Measurements from ENCODE around the gene PCDHAC2. TPM values are rescaled to one million over a fixed set of nuclear protein-coding genes. Genes with fewer than 3 reads are reported as not detected.
A peak's percentile ranks its signal among the peaks of the same experiment; 100 is the strongest.

PCDHAC2 gene
- total RNA-seq, 1 experiment from 2014 or later: 1.8 TPM

DNA sequence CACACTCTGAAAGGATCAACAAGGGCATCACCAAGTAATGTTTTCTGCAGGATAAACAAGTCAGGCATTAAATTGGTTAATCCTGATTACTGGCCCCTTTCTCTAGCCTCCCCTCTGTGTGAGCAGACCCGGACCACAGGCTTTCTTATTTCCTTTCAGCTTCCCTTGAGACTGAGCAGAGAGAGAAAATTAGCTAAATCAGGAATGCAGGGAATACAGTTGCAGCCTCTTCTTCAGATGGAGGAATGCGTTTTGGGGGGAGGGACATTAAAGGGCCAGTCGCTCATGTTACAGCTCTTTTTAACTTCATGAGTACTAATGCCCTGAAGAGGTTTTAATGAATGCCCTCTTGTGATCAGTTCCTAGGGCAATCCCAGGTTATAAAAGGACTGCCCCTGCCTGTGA, 19.8 kb downstream of the PCDHAC2 start:
- no peak for DNase-seq (ENCODE audit: low spot score)

DNA sequence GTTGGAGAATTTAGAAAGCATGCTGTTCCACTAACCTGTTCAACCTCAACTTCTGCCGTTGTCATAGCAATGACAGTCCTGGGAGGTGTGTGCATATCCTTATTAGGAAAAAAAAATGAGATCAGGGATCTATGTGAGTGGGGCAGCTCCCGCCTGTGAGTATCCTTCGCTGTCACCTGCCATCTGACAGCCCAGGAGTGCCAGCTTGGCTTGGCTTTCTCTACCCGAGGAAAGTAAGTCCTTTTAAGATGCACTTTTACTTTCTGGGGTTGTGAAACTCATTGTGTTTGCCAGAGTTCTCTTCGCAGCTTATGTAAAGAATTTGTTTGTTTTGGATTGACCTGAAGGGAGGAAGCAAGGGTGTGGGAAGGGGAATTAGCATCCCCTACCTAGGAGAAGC, 21.8 kb downstream of the PCDHAC2 start:
- DNase-seq (ENCODE audit: low spot score): no peak

DNA sequence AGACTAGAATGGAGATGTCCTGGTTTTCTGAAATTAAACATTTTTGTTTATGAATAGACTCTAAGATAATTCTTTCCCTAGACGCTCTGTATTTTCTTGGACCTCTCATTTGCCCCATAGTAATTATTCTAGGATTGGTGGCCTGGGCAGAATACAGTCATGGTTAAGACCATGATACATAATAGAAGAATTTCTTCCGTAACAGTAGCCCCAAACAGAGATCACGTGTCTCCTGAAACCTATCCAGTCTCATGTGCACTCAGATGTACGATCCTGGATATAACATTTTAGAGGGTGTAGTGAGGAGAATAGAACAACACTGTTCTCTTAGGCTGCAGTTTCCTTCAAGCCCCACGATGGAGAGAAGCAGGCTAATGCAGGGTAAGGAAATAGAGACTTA, 22.3 kb downstream of the PCDHAC2 start:
- no peak for DNase-seq (ENCODE audit: low spot score)

DNA sequence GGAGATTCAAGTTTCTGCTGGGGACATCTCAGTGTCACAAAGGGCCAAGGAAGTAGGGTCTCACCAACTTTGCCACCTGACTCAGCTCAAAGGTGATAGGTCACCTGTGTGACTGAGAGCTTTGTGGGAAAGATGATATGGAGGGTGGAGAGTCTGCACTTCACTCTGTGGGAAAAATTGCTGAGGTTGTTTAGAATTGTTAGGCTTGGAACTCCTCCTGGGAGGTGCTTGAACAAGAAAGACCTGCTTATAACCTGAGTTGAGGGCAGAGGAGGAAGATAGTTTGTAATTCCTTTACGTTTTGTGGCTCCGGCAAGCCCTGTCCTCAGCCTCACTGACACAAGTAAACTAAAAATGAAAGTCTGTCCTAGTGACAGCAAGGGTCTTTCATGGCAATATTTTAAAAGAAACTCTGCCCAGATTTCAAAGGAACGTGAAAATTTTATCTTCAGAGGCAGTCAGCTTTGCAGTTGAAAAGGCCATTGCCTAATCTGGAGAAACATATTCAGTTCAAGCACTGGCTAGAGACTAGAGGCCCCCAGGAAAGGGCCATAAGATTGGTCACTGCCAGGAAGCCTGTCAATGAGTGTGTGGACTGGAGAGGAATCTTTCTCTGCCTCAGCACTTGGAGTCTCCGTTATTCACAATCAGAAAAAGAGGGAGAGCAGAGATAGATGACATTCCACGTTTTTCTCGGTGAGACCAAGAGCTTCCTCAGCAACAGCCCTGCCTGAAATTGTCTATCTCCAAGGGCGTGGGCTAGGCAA, 23.2 kb downstream of the PCDHAC2 start:
- no peak for DNase-seq (ENCODE audit: low spot score)

DNA sequence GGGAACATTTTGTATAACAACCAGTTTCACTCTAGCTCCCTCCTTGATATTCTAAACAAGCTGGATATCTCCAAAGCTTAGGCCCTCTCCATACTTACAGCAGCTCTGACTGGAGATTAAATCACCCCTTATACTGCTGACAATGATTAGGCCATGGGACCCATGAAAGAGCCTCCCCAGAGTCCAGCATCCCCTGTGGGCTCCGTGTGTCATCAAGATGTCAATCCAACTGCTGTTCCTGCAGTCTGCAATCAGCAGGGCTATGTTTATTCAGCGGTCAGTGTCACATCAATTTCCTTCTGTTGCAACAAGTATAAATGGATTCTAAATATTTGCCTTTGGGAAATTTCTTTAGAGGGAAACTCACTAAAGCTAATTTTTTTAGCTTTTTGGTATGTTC, 26.6 kb downstream of the PCDHAC2 start:
- no peak for DNase-seq (ENCODE audit: low spot score)

DNA sequence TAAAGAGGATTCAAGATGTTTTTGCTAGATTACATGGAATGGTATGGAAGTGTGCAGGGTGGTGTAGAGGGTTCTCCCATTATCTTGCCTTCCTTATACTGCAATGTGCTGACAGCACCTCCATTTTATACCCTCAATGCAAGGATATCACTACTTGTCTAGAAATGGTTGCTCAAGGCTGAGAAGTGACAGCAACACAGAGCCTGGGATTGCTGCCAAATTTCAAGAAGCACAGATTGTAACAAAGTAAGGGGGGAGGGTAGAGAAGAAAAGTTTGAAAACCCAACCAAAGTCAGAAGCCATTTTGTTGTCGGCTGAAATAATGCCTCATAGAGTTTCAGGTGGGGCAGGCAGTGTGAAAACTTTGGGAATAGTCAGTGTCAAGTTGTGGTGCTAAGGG, 29.8 kb downstream of the PCDHAC2 start:
- DNase-seq (ENCODE audit: low spot score): peak; percentile 42

DNA sequence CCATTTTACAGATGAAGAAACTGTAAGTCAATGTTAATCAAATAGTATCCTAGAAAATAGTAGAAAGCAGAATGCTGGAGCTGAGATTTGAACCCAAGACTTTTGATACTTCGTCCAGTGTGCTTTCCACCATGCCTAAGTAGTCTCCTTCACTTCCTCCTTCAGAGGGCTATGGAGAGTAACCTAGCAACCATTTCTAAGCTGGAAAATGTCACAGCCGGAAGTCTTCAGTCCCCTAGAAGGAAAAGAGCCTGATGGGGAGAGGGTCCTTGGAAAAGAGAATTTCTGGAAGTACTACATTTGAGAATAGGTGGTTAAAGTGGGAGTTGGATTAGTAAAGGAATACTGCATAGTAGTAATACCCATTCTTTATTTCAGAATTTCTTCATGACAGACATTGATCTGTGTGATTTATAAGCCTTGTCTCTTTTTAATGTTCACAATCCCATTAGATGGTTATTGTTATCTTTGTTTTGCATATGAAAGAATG, 32.7 kb downstream of the PCDHAC2 start:
- no peak for DNase-seq (ENCODE audit: low spot score)

DNA sequence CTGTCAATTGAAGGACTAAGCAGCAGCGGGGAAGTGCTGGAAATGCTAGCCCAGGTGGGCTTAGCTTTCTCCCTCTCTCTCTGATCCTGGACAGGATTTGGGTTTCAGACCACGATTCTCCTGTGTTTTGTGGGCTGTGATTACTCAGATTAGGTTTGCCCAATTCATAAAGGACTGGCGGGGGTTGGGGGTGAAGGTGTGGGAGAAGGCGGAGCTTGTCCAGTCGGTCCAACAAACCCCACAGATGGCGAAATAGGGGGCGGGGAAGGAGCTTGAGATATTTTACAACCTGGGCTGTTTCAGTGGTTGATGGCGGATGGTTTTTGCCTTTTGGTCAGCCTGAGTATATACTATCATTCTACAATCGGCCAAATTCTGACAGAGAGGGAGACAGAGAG, 35.2 kb downstream of the PCDHAC2 start:
- DNase-seq (ENCODE audit: low spot score): peak; percentile 42

DNA sequence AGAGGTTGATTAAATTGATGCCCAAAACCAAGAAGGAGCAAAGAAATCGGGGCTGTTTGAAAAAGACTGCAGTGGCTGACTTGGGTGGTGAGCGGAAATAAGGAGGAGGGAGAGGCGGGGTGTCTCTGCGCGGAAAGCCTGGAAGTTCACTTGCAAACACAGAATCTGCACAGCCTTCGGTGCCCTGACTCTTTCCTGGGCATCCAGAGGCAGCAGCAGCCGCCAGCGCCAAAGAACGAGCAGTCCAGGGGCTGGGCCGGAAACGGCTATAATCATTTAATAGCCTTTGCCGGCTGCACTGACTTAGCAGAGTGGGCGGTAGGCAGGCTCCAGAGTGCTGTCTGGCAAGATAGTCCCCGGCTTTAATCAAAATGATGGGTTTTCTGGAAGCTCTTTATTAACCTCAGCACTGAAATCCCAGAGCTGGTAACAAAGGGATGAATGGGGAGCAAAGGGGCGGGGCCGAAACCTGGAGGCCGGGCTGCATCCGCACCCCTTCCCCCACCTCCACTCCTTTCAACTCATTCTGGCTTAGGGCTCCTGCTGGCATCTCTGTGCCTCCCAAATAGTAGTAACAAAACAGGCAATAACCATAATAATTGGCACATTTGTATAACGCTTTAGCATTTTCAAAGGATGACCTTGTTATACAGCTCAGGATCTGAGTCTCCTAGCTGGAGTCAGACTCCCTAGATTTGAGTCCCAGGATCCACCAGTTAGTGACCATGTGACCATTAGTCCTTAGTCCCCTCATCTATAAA, 35.7 kb downstream of the PCDHAC2 start:
- peak; percentile 57 for DNase-seq (ENCODE audit: low spot score)

DNA sequence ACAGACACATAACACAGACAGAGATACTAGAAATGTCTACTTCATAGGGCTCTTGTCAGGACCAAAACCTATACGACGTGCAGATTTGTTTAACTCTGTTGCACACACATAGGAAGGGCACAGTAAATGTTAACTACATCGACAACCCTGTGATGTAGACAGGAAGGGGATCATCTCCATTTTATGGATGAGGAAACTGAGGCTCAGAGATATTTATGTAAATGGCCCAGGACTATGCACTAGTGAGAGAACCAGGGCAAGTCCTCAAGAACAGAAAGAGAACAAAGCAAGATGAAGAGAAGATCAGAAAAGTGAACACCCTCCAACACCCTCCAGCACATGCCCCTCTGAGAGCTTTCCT, 36.3 kb downstream of the PCDHAC2 start:
- no peak for DNase-seq (ENCODE audit: low spot score)

DNA sequence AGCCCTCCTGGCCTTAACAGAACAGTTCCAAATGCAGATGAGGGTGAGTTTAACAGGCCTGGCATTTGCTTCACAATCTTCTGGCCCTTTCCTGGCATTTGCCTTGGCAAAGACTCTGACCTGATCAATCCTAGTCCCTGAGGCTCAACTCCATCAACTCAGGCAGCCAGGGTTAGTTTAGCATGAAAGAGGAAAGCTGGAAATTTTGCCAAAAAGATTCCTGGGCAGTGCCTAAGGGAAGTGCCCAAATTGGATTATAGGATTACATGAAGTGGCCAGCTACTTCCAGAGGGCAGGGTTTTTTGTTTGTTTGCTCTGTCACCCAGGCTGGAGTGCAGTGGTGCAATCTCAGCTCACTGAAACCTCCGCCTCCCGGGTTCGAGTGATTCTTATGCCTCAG, 36.8 kb downstream of the PCDHAC2 start:
- DNase-seq (ENCODE audit: low spot score): no peak

DNA sequence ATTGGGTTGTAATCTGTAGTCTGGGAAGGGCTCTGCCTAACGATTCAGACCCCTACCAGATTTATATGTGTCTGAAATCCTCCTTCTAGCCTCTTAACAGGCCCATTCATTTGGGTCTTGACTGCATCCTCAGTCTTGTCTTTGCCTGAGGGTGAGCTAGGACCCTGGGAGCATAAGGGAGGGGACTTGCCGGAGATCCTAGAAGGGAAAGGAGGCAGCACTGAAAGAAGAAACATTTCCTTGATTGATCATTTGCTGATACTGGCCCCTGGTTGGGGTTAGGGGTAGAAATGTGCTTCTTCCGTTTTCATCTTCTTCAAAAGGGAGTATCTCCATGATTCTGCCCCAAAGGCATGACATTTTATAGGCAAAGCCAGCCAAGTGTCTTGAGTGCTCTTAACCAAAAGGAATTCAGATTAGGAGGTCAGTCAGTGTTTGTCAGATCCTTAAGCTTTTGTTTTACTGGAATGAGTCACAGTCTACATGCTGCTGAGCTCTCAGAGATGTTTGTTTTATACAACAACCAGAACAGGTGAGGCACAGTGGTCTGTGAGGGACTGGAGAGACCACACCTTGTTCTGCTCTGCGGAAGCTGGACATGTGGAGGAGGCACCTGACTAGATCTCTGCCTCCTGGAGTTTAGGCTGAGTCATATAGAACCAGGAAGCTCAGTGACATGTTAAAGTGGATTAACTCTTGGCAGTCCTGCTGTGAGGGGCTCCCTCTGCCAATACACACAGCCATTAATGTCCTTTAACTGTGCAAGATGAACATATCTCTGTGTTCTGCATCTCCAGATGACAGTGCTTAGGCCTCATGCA, 37.7 kb downstream of the PCDHAC2 start:
- peak; percentile 77 for DNase-seq (ENCODE audit: low spot score)

DNA sequence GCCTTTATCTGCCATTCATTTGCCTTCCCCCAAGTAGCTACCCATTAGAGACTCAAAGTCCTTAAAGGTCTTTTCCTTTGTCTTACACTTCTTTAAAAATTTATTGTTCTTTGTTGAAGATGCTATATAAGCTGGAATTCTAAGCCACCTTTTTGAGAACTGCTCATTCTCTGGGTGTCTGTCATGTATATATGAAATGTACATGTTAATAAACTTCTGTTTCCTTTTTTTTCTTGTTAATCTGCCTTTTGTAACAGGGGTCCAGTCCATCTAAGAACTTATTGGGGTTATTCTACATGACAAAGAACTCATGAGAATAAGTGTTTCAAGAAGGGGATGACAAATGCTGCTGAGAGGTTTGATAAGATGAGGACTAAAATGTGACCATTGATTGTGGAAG, 41.5 kb downstream of the PCDHAC2 start:
- DNase-seq (ENCODE audit: low spot score): no peak

DNA sequence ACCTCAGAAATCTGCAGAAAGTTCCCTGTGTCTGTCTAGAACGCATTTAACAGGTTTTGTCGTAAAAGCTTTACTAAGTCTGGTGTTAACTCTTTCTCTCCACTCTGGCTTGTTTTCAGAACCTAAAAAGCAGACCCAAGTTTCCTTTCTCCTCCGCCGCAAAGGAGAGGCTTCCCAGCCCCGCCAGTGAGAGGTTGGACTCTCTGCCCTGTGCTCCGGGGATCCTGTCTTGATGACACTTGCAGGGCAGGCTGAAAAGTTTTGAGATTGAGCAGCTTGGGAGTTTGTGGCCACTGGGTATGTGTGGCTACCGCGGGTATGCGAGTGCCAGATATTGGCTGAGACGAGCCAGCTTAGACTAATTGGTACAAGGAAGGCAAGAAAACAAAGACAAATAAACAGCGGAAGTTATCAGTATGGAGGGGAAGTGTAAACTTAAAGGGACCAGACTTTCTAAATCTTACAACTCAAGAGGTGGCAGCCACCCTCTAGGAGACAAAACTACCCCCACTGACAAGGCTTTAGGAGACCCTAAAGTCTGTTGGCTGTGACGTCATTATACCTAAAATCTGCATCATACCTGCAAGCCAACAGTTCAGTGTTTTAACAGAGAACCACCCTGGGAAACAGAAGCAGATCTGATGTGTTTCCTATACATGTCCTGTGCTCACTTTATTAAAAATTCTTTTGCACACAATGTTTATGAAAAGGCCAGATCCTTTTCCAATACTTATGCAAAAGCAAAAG, 43.9 kb downstream of the PCDHAC2 start:
- no peak for DNase-seq (ENCODE audit: low spot score)

DNA sequence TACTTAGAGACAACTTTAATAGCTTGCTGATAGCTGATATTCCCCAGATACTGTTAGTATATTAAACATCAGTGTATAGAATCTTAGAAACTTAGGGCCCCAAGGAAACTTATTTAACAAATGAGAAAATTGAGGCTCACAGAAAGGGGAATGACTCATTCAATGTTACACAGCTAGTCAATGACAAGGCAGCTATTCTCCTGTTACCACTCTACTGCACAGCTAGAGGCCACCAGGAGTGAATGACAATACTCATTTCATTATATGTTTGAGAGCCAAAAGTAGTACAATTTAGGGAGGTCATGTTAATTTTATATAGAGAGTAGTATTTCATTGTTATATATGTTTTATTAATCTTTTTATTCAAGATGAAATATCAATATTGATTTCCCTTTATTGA, 51.7 kb downstream of the PCDHAC2 start:
- no peak for DNase-seq (ENCODE audit: low spot score)

Other genes starting within 250 kb of the PCDHAC2 start
- 0.45 and 0.56 TPM in 2 replicates for gene PCDHA1, start 180.3 kb upstream of the PCDHAC2 start, total RNA-seq (2014; rRNA removed; shearing (Covaris generic))
- gene PCDHA2, start 171.6 kb upstream of the PCDHAC2 start, total RNA-seq (2014; rRNA removed; shearing (Covaris generic)): 0.72 and 0.82 TPM in 2 replicates
- 4.5 and 4.7 TPM in 2 replicates for gene PCDHA3, start 165.4 kb upstream of the PCDHAC2 start, total RNA-seq (2014; rRNA removed; shearing (Covaris generic))
- gene PCDHA4, start 159.4 kb upstream of the PCDHAC2 start, total RNA-seq (2014; rRNA removed; shearing (Covaris generic)): 0.02 and 0.04 TPM in 2 replicates
- 0.25 and 1.1 TPM in 2 replicates for gene PCDHA5, start 144.9 kb upstream of the PCDHAC2 start, total RNA-seq (2014; rRNA removed; shearing (Covaris generic))
- 0.06 TPM in 1 of 2 replicates, not detected in the other for gene PCDHA6, start 138.5 kb upstream of the PCDHAC2 start, total RNA-seq (2014; rRNA removed; shearing (Covaris generic))
- 0.04 and 0.06 TPM in 2 replicates for gene PCDHA7, start 132.2 kb upstream of the PCDHAC2 start, total RNA-seq (2014; rRNA removed; shearing (Covaris generic))
- 0.04 and 0.17 TPM in 2 replicates for gene PCDHA8, start 125.3 kb upstream of the PCDHAC2 start, total RNA-seq (2014; rRNA removed; shearing (Covaris generic))
- 0.08 TPM in 1 of 2 replicates, not detected in the other for gene PCDHA9, start 118.1 kb upstream of the PCDHAC2 start, total RNA-seq (2014; rRNA removed; shearing (Covaris generic))
- gene PCDHA10, start 110.6 kb upstream of the PCDHAC2 start, total RNA-seq (2014; rRNA removed; shearing (Covaris generic)): 0.02 and 0.08 TPM in 2 replicates
- gene PCDHA11, start 97.5 kb upstream of the PCDHAC2 start, total RNA-seq (2014; rRNA removed; shearing (Covaris generic)): 5.0 and 7.7 TPM in 2 replicates
- 0.21 and 0.60 TPM in 2 replicates for gene PCDHA12, start 91.2 kb upstream of the PCDHAC2 start, total RNA-seq (2014; rRNA removed; shearing (Covaris generic))
- gene PCDHA13, start 84.4 kb upstream of the PCDHAC2 start, total RNA-seq (2014; rRNA removed; shearing (Covaris generic)): 0.41 and 0.50 TPM in 2 replicates
- 1.1 TPM in 2 replicates for gene PCDHAC1, start 40.2 kb upstream of the PCDHAC2 start, total RNA-seq (2014; rRNA removed; shearing (Covaris generic))
- gene PCDHB1, start 84.9 kb downstream of the PCDHAC2 start, total RNA-seq (2014; rRNA removed; shearing (Covaris generic)): not detected in 2 replicates
- 15.0 and 26.2 TPM in 2 replicates for gene PCDHB2, start 128.1 kb downstream of the PCDHAC2 start, total RNA-seq (2014; rRNA removed; shearing (Covaris generic))
- gene PCDHB3, start 134.0 kb downstream of the PCDHAC2 start, total RNA-seq (2014; rRNA removed; shearing (Covaris generic)): 0.21 TPM in 2 replicates
- 0.21 TPM in 1 of 2 replicates, not detected in the other for gene PCDHB4, start 155.3 kb downstream of the PCDHAC2 start, total RNA-seq (2014; rRNA removed; shearing (Covaris generic))
- gene PCDHB5, start 168.7 kb downstream of the PCDHAC2 start, total RNA-seq (2014; rRNA removed; shearing (Covaris generic)): 1.0 and 1.2 TPM in 2 replicates
- gene PCDHB6, start 183.6 kb downstream of the PCDHAC2 start, total RNA-seq (2014; rRNA removed; shearing (Covaris generic)): 3.6 and 4.1 TPM in 2 replicates
- 5.1 and 6.9 TPM in 2 replicates for gene PCDHB7, start 206.2 kb downstream of the PCDHAC2 start, total RNA-seq (2014; rRNA removed; shearing (Covaris generic))
- gene PCDHB8, start 211.3 kb downstream of the PCDHAC2 start, total RNA-seq (2014; rRNA removed; shearing (Covaris generic)): 12.4 and 12.7 TPM in 2 replicates
- 3.3 and 3.7 TPM in 2 replicates for gene PCDHB16, start 215.9 kb downstream of the PCDHAC2 start, total RNA-seq (2014; rRNA removed; shearing (Covaris generic))
- 10.0 and 11.9 TPM in 2 replicates for gene PCDHB9, start 220.7 kb downstream of the PCDHAC2 start, total RNA-seq (2014; rRNA removed; shearing (Covaris generic))
- gene PCDHB10, start 225.9 kb downstream of the PCDHAC2 start, total RNA-seq (2014; rRNA removed; shearing (Covaris generic)): 2.9 and 4.5 TPM in 2 replicates
- 4.5 and 5.6 TPM in 2 replicates for gene PCDHB11, start 233.2 kb downstream of the PCDHAC2 start, total RNA-seq (2014; rRNA removed; shearing (Covaris generic))
- 5.2 and 5.6 TPM in 2 replicates for gene PCDHB12, start 242.2 kb downstream of the PCDHAC2 start, total RNA-seq (2014; rRNA removed; shearing (Covaris generic))
- 1.2 and 2.0 TPM in 2 replicates for gene PCDHB13, start 247.4 kb downstream of the PCDHAC2 start, total RNA-seq (2014; rRNA removed; shearing (Covaris generic))

Measured in H4 (cell line).